ENCODE measurements around the gene CXCL17. TPM values are rescaled to one million over a fixed set of nuclear protein-coding genes. Genes with fewer than 3 reads are reported as not detected.

The CXCL17 gene
- total and polyA plus RNA-seq, 7 experiments from 2014 or later, result 0.30 TPM; not detected in 6

DNA sequence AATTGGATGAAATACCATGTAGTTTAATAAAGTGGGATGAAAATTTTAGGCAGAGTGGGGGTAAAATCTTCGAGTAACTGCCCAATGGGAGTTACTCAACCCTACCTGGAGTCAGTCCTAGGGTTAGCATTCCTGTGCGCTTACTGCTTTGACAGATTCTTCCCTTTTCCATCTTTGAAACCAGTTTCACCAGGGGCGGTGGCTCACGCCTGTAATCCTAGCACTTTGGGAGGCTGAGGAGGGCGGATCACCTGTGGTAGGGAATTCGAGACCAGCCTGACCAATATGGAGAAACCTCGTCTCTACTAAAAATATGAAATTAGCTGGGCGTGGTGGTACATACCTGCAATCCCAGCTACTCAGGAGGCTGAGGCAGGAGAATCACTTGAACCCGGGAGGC lies 37.0 kb upstream of the CXCL17 start:
- ChIA-PET POLR2A (no interaction called here), CTCF (no interaction called here)
- intact Hi-C loops (cut with micrococcal nuclease), result loop anchor here in 1 of 2 donors (2.0 kb wide), 1 partner anchor 49 kb away; the partner anchor contains the start of gene CEACAM1
- H3K27me3 ChIP-seq (ENCODE audit: control insufficient read depth in 2 of 2, insufficient read depth in 2 of 2, low read length in 2 of 2), result no peaks in the 10 kb centered on the region
- no peaks in the 10 kb centered on the region for H3K27me3 Mint-ChIP-seq
- peak overlapping the region in 2 of 9 donors; percentile 28 to 51 for H3K27ac Mint-ChIP-seq
- H3K9me3 ChIP-seq (ENCODE audit: control insufficient read depth in 2 of 3, low read length in 3 of 3), result no peaks in the 10 kb centered on the region
- peaks cover 5 to 6% of the 10 kb centered on the region in 2 donors for H3K4me1 ChIP-seq (ENCODE audit: control insufficient read depth in 2 of 2, insufficient read depth in 2 of 2, low read length in 2 of 2)
- DNase-seq (no peak), ATAC-seq (no peak)
- no peak overlapping the region for H3K27ac ChIP-seq (ENCODE audit: low read depth, low read length)
- no peaks in the 10 kb centered on the region for H3K9me3 Mint-ChIP-seq
- peaks cover 0 to 8% (median 0%) of the 10 kb centered on the region in 5 donors for H3K36me3 Mint-ChIP-seq
- peaks cover 16 to 30% (median 21%) of the 10 kb centered on the region in 7 donors for H3K4me1 Mint-ChIP-seq
- H3K4me3 ChIP-seq (ENCODE audit: low read length), result no peak overlapping the region
- H3K4me3 Mint-ChIP-seq, result no peak overlapping the region
- no peaks in the 10 kb centered on the region for H3K36me3 ChIP-seq (ENCODE audit: control insufficient read depth in 2 of 3, insufficient read depth in 3 of 3, low read length in 3 of 3)

DNA sequence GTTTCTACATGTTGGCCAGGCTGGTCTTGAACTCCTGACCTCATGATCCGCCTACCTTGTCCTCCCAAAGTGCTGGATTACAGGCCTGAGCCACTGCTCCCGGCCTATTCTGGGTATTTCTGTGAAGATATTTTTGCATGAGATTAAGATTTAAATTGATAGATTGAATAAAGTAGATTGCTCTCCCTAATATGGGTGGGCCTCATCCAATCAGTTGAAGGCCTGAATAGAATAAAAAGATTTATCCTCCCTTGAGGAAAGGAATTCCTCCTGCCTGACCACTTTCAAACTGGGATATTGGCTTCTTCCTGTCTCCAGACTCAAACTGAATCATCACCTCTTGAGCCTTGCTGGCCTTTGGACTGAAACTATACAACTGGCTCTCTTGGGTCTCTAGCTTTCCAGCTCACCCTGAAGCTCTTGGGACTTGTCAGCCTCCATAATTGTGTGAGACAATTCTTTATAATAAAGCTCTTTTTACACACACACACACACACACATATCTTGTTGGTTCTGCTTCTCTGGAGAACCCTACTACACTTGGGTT lies 36.1 kb upstream of the CXCL17 start:
- Histone ChIP-seq H3K27me3 (ENCODE audit: control insufficient read depth in 2 of 2, insufficient read depth in 2 of 2, low read length in 2 of 2) (no peaks in the 10 kb centered on the region), H3K36me3 (ENCODE audit: control insufficient read depth in 2 of 3, insufficient read depth in 3 of 3, low read length in 3 of 3) (no peaks in the 10 kb centered on the region), H3K27ac (ENCODE audit: low read depth, low read length) (no peak overlapping the region), H3K9me3 (ENCODE audit: control insufficient read depth in 2 of 3, low read length in 3 of 3) (no peaks in the 10 kb centered on the region), H3K4me1 (ENCODE audit: control insufficient read depth in 2 of 2, insufficient read depth in 2 of 2, low read length in 2 of 2) (peaks cover 5 to 6% of the 10 kb centered on the region in 2 donors), H3K4me3 (ENCODE audit: low read length) (no peak overlapping the region)
- ATAC-seq (no peak), DNase-seq (no peak)
- H3K4me1 Mint-ChIP-seq, result peaks cover 16 to 23% (median 19%) of the 10 kb centered on the region in 7 donors
- CTCF ChIA-PET, result no interaction called here
- H3K9me3 Mint-ChIP-seq, result no peaks in the 10 kb centered on the region
- H3K36me3 Mint-ChIP-seq, result peaks cover 0 to 8% (median 0%) of the 10 kb centered on the region in 5 donors
- intact Hi-C loops (cut with micrococcal nuclease), result no loop called here
- POLR2A ChIA-PET, result no interaction called here
- H3K27me3 Mint-ChIP-seq, result no peaks in the 10 kb centered on the region
- no peak overlapping the region for H3K4me3 Mint-ChIP-seq
- peak overlapping the region in 3 of 9 donors; percentile 31 to 44 (median 36) for H3K27ac Mint-ChIP-seq

DNA sequence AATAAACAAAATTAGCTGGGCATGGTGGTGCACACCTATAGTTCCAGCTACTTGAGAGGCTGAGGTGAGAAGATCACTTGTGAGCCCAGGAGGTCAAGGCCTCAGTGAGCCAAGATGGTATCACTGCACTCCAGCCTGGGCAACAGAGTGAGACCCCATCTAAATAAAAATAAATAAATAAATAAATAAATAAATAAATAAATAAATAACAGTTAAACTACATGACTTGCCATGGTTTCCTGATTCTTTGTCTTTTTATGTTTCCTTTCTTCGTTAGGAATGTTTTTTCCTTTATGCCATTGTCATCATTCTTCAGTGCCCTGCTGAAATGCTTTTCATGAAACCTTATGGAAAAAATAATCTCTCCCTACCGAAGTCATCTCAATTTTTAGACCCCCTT lies 35.2 kb upstream of the CXCL17 start:
- H3K36me3 ChIP-seq (ENCODE audit: control insufficient read depth in 2 of 3, insufficient read depth in 3 of 3, low read length in 3 of 3), result no peaks in the 10 kb centered on the region
- ChIA-PET POLR2A (no interaction called here), CTCF (no interaction called here)
- Mint-ChIP-seq H3K4me3 (no peak overlapping the region), H3K36me3 (peaks cover 0 to 7% (median 0%) of the 10 kb centered on the region in 5 donors), H3K9me3 (no peaks in the 10 kb centered on the region), H3K27me3 (peaks cover 0 to 2% (median 0%) of the 10 kb centered on the region in 5 donors), H3K4me1 (peaks cover 14 to 21% (median 16%) of the 10 kb centered on the region in 7 donors), H3K27ac (no peak overlapping the region)
- H3K9me3 ChIP-seq (ENCODE audit: control insufficient read depth in 2 of 3, low read length in 3 of 3), result no peaks in the 10 kb centered on the region
- no peaks in the 10 kb centered on the region for H3K27me3 ChIP-seq (ENCODE audit: control insufficient read depth in 2 of 2, insufficient read depth in 2 of 2, low read length in 2 of 2)
- H3K27ac ChIP-seq (ENCODE audit: low read depth, low read length), result no peak overlapping the region
- no peak overlapping the region for H3K4me3 ChIP-seq (ENCODE audit: low read length)
- DNase-seq, result no peak
- peaks cover 5 to 6% of the 10 kb centered on the region in 2 donors for H3K4me1 ChIP-seq (ENCODE audit: control insufficient read depth in 2 of 2, insufficient read depth in 2 of 2, low read length in 2 of 2)
- ATAC-seq, result no peak
- intact Hi-C loops (cut with micrococcal nuclease), result no loop called here

DNA sequence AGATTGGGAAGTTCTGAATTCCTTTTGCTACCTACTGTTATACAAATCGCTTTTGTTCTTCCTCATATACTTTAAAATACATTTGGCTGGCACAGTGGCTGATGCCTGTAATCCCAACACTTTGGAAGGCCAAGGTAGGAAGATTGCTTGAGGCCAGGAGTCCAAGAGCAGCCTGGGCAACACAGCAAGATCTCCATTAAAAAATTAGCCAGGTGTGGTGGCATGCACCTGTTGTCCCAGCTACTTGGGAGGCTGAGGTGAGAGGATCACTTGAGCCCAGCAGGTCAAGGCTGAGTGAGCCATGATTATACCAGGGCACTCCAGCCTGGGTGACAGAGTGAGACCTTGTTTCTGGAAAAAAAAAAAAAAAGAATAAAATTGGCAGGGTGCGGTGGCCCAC lies 34.4 kb upstream of the CXCL17 start:
- Mint-ChIP-seq H3K27me3 (peaks cover 0 to 7% (median 0%) of the 10 kb centered on the region in 5 donors), H3K36me3 (peaks cover 0 to 7% (median 0%) of the 10 kb centered on the region in 5 donors), H3K27ac (no peak overlapping the region), H3K9me3 (no peaks in the 10 kb centered on the region), H3K4me1 (peaks cover 14 to 21% (median 16%) of the 10 kb centered on the region in 7 donors), H3K4me3 (no peak overlapping the region)
- Histone ChIP-seq H3K4me1 (ENCODE audit: control insufficient read depth in 2 of 2, insufficient read depth in 2 of 2, low read length in 2 of 2) (peaks cover 5 to 6% of the 10 kb centered on the region in 2 donors), H3K36me3 (ENCODE audit: control insufficient read depth in 2 of 3, insufficient read depth in 3 of 3, low read length in 3 of 3) (no peaks in the 10 kb centered on the region), H3K4me3 (ENCODE audit: low read length) (no peak overlapping the region), H3K27ac (ENCODE audit: low read depth, low read length) (no peak overlapping the region), H3K9me3 (ENCODE audit: control insufficient read depth in 2 of 3, low read length in 3 of 3) (no peaks in the 10 kb centered on the region), H3K27me3 (ENCODE audit: control insufficient read depth in 2 of 2, insufficient read depth in 2 of 2, low read length in 2 of 2) (no peaks in the 10 kb centered on the region)
- intact Hi-C loops (cut with micrococcal nuclease), result no loop called here
- ChIA-PET POLR2A (no interaction called here), CTCF (no interaction called here)
- no peak for ATAC-seq
- no peak for DNase-seq

DNA sequence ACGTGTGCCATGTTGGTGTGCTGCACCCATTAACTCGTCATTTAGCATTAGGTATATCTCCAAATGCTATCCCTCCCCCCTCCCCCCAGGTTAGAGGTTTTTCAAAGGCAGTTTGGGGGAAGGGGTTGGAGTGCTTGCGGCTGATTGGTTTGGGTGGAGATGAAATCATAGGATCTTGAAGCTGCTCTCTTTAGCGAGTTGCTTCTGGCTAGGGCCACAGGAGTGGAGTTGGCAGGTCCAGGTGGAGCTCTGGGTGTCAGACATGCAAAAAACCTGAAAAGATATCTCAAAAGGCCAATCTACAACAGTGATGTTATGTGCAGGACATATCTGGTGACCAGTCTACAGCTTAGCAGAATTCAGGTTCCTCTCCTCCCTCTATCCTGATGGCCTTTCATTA lies 32.6 kb upstream of the CXCL17 start:
- H3K36me3 ChIP-seq (ENCODE audit: control insufficient read depth in 2 of 3, insufficient read depth in 3 of 3, low read length in 3 of 3), result no peaks in the 10 kb centered on the region
- Mint-ChIP-seq H3K27me3 (peaks cover 0 to 7% (median 0%) of the 10 kb centered on the region in 5 donors), H3K4me3 (no peak overlapping the region), H3K27ac (no peak overlapping the region), H3K36me3 (peaks cover 0 to 4% (median 0%) of the 10 kb centered on the region in 5 donors), H3K9me3 (no peaks in the 10 kb centered on the region), H3K4me1 (peaks cover 2 to 11% (median 3%) of the 10 kb centered on the region in 7 donors)
- CTCF ChIA-PET, result no interaction called here
- H3K4me1 ChIP-seq (ENCODE audit: control insufficient read depth in 2 of 2, insufficient read depth in 2 of 2, low read length in 2 of 2), result no peaks in the 10 kb centered on the region
- no peaks in the 10 kb centered on the region for H3K27me3 ChIP-seq (ENCODE audit: control insufficient read depth in 2 of 2, insufficient read depth in 2 of 2, low read length in 2 of 2)
- POLR2A ChIA-PET, result no interaction called here
- H3K9me3 ChIP-seq (ENCODE audit: control insufficient read depth in 2 of 3, low read length in 3 of 3), result no peaks in the 10 kb centered on the region
- no peak overlapping the region for H3K4me3 ChIP-seq (ENCODE audit: low read length)
- DNase-seq, result no peak
- no peak for ATAC-seq
- intact Hi-C loops (cut with micrococcal nuclease), result no loop called here
- no peak overlapping the region for H3K27ac ChIP-seq (ENCODE audit: low read depth, low read length)

DNA sequence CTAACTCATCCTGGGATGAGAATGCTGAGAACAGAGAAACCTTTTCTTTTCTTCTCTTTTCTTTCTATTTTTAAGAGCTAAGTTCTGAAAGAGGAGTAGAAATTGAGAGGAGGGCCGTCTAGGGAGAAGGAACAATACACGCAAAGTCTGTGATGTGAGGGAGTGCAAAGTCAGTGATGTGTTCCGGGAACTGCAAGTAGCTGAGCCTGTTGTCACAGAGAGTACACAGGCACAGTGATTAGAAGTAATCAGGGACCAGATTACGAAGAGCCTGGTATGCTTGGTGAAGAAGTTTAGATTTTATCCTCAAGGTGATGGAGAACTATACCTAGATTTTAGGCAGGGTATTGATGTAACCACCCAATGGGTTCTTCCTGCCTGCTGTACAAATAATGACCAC lies 32.0 kb upstream of the CXCL17 start:
- CTCF ChIA-PET, result interaction anchor here (1.4 kb wide), 1 partner anchor 54 kb away, joined by 4 read pairs; no protein-coding TSS in a partner anchor
- no peaks in the 10 kb centered on the region for H3K4me1 ChIP-seq (ENCODE audit: control insufficient read depth in 2 of 2, insufficient read depth in 2 of 2, low read length in 2 of 2)
- H3K36me3 ChIP-seq (ENCODE audit: control insufficient read depth in 2 of 3, insufficient read depth in 3 of 3, low read length in 3 of 3), result no peaks in the 10 kb centered on the region
- POLR2A ChIA-PET, result no interaction called here
- no peak overlapping the region for H3K4me3 ChIP-seq (ENCODE audit: low read length)
- no peak for ATAC-seq
- no peak for DNase-seq
- Mint-ChIP-seq H3K9me3 (no peaks in the 10 kb centered on the region), H3K4me1 (peaks cover 0 to 7% (median 3%) of the 10 kb centered on the region in 7 donors), H3K27me3 (peaks cover 0 to 7% (median 0%) of the 10 kb centered on the region in 5 donors), H3K27ac (no peak overlapping the region), H3K4me3 (no peak overlapping the region), H3K36me3 (peaks cover 0 to 4% (median 0%) of the 10 kb centered on the region in 5 donors)
- intact Hi-C loops (cut with micrococcal nuclease), result no loop called here
- no peaks in the 10 kb centered on the region for H3K9me3 ChIP-seq (ENCODE audit: control insufficient read depth in 2 of 3, low read length in 3 of 3)
- H3K27me3 ChIP-seq (ENCODE audit: control insufficient read depth in 2 of 2, insufficient read depth in 2 of 2, low read length in 2 of 2), result no peaks in the 10 kb centered on the region
- H3K27ac ChIP-seq (ENCODE audit: low read depth, low read length), result no peak overlapping the region

DNA sequence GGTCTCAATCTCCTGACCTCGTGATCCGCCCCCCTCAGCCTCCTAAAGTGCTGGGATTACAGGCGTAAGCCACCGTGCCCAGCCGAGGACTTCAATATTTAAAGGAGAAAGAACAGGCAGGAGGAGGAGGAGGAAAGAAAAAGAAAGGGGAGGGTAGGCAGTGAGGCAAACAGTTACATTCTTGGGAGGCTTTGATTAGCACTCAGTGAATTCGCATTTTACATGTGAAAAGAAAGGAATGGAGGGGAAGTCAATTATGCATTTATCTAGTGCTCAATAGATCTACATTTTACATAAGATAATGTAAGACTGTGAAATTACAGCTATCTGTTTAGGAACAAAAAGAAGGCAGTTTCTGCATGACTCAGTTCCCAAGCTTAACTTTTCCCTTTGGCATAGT lies 30.9 kb upstream of the CXCL17 start:
- Histone ChIP-seq H3K4me3 (ENCODE audit: low read length) (no peak overlapping the region), H3K27ac (ENCODE audit: low read depth, low read length) (no peak overlapping the region), H3K27me3 (ENCODE audit: control insufficient read depth in 2 of 2, insufficient read depth in 2 of 2, low read length in 2 of 2) (no peaks in the 10 kb centered on the region), H3K36me3 (ENCODE audit: control insufficient read depth in 2 of 3, insufficient read depth in 3 of 3, low read length in 3 of 3) (no peaks in the 10 kb centered on the region), H3K4me1 (ENCODE audit: control insufficient read depth in 2 of 2, insufficient read depth in 2 of 2, low read length in 2 of 2) (no peaks in the 10 kb centered on the region), H3K9me3 (ENCODE audit: control insufficient read depth in 2 of 3, low read length in 3 of 3) (no peaks in the 10 kb centered on the region)
- Mint-ChIP-seq H3K4me3 (no peak overlapping the region), H3K27ac (no peak overlapping the region), H3K9me3 (no peaks in the 10 kb centered on the region), H3K4me1 (peaks cover 0 to 5% (median 2%) of the 10 kb centered on the region in 7 donors), H3K36me3 (peaks cover 0 to under 1% (median 0%) of the 10 kb centered on the region in 5 donors), H3K27me3 (peaks cover 0 to 7% (median 0%) of the 10 kb centered on the region in 5 donors)
- POLR2A ChIA-PET, result no interaction called here
- no peak for DNase-seq
- CTCF ChIA-PET, result interaction anchor here (1.4 kb wide), 1 partner anchor 55 kb away, joined by 4 read pairs; no protein-coding TSS in a partner anchor
- no peak for ATAC-seq
- intact Hi-C loops (cut with micrococcal nuclease), result no loop called here

Measured in naive thymus-derived CD4-positive, alpha-beta T cell (primary cell).